ENCODE data around the gene FAHD2A. TPM values are rescaled to one million over a fixed set of nuclear protein-coding genes. Genes with fewer than 3 reads are reported as not detected.
"Not testable (repeated sequence)": the region's sequence is repeated elsewhere in the genome, so short reads cannot be mapped to it uniquely, and the experiment has no call there.

Gene FAHD2A
- total RNA-seq, 1 experiment from 2014 or later: 35.1 TPM

DNA sequence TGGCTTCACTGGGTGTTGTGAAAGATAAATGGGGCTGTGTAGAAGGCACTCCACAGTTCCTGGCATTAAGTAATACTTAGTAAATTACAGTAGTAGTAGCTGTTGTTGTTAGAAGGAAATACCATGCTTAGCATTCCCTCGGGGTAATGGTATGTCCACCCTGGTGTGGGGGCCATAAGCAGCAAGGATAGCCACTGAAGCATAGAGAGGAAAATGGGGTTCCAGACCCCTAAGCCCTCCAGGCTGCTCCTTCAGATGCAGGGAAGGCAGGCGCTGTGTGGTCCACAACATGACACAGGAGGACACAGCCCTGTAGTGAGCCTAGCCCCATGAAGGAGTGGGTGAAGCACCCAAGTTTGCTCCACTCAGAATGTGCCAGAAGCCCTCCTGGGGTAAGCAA lies 31.5 kb downstream of the FAHD2A start:
- DNase-seq (ENCODE audit: low read depth): not testable (repeated sequence)

GRCh38 chr2:95434507-95435076 lies 32.1 kb downstream of the FAHD2A start:
- peak; percentile 89 for DNase-seq (ENCODE audit: low read depth)

DNA sequence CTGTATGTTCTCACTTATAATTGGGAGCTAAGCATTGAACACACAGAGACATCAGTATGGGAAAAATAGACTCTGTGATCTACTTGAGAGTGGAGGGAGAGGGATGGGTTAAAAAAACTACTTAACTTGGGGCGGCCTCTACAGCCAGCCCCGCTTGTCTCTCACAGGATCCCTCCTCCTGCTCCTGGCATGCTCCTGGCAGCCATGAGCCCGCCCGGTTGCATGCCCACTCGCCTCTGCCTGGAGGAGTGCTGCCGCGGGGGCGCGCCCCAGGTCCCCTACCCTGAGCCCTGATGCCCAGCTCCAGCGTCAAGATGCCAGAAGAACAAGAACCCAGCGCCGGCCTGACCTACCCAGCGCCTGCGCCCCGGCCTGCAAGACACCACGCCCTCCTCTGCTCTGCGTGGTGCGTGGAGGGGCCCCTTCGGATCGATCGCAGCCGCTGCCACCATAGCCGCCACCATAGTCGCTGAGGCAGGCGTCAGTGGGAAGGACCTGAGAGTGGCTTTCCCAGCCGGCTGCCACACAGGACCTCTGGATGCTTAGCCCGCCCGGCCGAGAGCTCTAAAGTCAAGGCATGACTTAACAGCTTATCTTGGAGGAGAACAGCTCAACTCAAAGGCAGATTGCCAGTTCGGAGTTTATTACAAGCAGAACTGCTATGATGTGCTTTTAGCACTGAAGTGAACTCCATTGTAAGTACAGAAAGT lies 32.8 kb downstream of the FAHD2A start:
- not testable (repeated sequence) for DNase-seq (ENCODE audit: low read depth)

DNA sequence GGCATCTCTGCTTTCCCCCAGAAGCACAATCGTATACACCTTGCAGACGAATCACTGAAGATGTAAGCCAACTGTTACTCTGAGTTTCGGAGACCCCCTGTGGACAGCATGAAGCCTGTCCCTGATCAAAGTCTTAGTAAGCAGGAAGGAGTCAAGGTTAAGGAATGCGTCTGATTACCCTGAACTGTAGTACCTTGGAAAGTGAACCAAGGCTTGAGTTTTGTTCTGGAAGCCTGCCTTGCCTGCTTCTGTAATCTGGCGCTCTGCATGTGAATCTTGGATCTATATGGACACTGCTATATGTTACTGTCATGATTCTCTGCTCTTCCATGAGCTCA lies 33.3 kb downstream of the FAHD2A start:
- not testable (repeated sequence) for DNase-seq (ENCODE audit: low read depth)

GRCh38 chr2:95442474-95443099 lies 40.1 kb downstream of the FAHD2A start:
- not testable (repeated sequence) for DNase-seq (ENCODE audit: low read depth)

DNA sequence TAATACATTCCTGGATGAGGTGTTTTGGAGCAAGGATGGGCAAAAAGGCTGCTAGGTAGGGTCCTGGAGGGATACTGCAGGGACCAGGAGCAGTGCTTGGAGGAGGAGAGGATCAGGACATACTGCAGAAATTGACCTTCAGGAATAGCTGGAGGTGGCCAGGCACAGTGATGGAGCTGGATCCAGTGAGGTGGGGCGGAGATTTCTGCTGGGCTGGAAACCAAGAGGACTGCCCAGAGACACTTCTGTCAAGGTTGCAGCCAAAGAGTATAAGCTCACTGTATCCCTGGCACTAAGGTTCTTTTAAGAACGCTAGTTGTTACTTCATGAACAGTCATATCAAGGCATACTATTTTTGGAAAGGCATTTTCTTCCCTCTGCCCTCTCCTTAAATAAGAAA lies 42.8 kb downstream of the FAHD2A start:
- not testable (repeated sequence) for DNase-seq (ENCODE audit: low read depth)

GRCh38 chr2:95463292-95463691 lies 60.8 kb downstream of the FAHD2A start:
- not testable (repeated sequence) for DNase-seq (ENCODE audit: low read depth)

Small RNA genes lying within 50 kb of the gene (small RNA-seq; reads per million reads assigned to genes)
- gene AC133104.2: not detected

Other genes starting within 250 kb of the FAHD2A start
- gene ZNF514, start 242.9 kb upstream of the FAHD2A start, total RNA-seq (2014; rRNA removed; shearing (Covaris generic)): 0.58 and 5.7 TPM in 2 replicates
- gene ZNF2, start 236.9 kb upstream of the FAHD2A start, total RNA-seq (2014; rRNA removed; shearing (Covaris generic)): 2.5 and 3.2 TPM in 2 replicates
- 0.32 and 1.5 TPM in 2 replicates for gene ZNF892, start 195.2 kb upstream of the FAHD2A start, total RNA-seq (2014; rRNA removed; shearing (Covaris generic))
- gene PROM2, start 128.3 kb upstream of the FAHD2A start, total RNA-seq (2014; rRNA removed; shearing (Covaris generic)): not detected in 2 replicates
- gene KCNIP3, start 105.4 kb upstream of the FAHD2A start, total RNA-seq (2014; rRNA removed; shearing (Covaris generic)): 0.71 and 1.6 TPM in 2 replicates
- not detected in 2 replicates for gene TRIM43B, start 82.0 kb downstream of the FAHD2A start, total RNA-seq (2014; rRNA removed; shearing (Covaris generic))
- not detected in 2 replicates for gene TRIM43, start 189.3 kb downstream of the FAHD2A start, total RNA-seq (2014; rRNA removed; shearing (Covaris generic))

Data from HT1080 (cell line).